ENCODE results near the gene MATN4.

DNA sequence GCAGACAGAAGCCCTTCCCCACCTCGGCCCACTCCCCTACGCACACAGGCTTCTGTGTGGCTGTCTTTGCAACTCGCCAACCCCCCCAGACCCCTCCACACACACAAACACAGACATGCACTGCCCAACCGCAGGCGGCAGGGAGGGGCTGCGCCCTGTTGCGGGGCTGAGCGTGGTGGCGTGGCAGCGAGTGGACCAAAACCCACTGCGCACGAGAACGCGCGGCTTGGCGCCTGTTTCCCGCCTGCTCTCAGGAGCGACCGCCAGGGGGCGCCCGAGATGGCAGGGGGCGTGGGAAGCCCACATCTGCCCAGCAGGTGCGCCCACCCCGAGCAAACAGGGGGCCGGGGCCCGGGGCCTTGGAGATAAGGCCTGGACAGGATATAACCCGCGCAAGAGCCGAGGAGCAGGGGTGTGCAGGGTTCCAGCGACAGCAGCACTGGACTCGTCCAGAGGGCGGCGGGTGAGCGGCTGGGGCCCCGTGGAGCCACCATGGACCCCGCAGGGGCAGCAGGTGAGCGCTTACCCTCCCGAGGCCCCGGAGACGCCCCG lies 1.6 kb downstream of the MATN4 start, which contains the start of gene RBPJL:
- TF ChIP-seq, protein P1, sequence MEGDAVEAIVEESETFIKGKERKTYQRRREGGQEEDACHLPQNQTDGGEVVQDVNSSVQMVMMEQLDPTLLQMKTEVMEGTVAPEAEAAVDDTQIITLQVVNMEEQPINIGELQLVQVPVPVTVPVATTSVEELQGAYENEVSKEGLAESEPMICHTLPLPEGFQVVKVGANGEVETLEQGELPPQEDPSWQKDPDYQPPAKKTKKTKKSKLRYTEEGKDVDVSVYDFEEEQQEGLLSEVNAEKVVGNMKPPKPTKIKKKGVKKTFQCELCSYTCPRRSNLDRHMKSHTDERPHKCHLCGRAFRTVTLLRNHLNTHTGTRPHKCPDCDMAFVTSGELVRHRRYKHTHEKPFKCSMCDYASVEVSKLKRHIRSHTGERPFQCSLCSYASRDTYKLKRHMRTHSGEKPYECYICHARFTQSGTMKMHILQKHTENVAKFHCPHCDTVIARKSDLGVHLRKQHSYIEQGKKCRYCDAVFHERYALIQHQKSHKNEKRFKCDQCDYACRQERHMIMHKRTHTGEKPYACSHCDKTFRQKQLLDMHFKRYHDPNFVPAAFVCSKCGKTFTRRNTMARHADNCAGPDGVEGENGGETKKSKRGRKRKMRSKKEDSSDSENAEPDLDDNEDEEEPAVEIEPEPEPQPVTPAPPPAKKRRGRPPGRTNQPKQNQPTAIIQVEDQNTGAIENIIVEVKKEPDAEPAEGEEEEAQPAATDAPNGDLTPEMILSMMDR (IDR thresholded peaks at IDR 0.05 in 2 of 3, conservative IDR thresholded peaks at IDR 0.05 in 1 of 3; ENCODE audit: borderline replicate concordance in 1 of 3, insufficient read depth in 1 of 3, low read depth in 2 of 3, low read length in 2 of 3), result peak; percentile 58 to 97 (median 96)
- TF ChIP-seq EGR1 (IDR thresholded peaks at IDR 0.05; ENCODE audit: low read depth), result no peak
- no peak for TF ChIP-seq POLR2A (IDR thresholded peaks at IDR 0.05; ENCODE audit: borderline replicate concordance, extremely low read depth, insufficient read depth, insufficient read length)
